Measurements from ENCODE around the gene ADAMTS8.

- TF ChIP-seq, protein P1, sequence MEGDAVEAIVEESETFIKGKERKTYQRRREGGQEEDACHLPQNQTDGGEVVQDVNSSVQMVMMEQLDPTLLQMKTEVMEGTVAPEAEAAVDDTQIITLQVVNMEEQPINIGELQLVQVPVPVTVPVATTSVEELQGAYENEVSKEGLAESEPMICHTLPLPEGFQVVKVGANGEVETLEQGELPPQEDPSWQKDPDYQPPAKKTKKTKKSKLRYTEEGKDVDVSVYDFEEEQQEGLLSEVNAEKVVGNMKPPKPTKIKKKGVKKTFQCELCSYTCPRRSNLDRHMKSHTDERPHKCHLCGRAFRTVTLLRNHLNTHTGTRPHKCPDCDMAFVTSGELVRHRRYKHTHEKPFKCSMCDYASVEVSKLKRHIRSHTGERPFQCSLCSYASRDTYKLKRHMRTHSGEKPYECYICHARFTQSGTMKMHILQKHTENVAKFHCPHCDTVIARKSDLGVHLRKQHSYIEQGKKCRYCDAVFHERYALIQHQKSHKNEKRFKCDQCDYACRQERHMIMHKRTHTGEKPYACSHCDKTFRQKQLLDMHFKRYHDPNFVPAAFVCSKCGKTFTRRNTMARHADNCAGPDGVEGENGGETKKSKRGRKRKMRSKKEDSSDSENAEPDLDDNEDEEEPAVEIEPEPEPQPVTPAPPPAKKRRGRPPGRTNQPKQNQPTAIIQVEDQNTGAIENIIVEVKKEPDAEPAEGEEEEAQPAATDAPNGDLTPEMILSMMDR (conservative IDR thresholded peaks at IDR 0.05 in 1 of 2, IDR thresholded peaks at IDR 0.05 in 1 of 2; ENCODE audit: low read depth in 1 of 2, low read length in 2 of 2), result no peak
- no peak for TF ChIP-seq EZH2 (IDR thresholded peaks at IDR 0.05; ENCODE audit: low read length, missing control alignments)
Measured at GRCh38 chr11:130383344-130384211, 44.8 kb downstream of the ADAMTS8 start.
